ENCODE measurements around the gene LRRC42. TPM values are rescaled to one million over a fixed set of nuclear protein-coding genes. Genes with fewer than 3 reads are reported as not detected.

LRRC42 gene, protein sequence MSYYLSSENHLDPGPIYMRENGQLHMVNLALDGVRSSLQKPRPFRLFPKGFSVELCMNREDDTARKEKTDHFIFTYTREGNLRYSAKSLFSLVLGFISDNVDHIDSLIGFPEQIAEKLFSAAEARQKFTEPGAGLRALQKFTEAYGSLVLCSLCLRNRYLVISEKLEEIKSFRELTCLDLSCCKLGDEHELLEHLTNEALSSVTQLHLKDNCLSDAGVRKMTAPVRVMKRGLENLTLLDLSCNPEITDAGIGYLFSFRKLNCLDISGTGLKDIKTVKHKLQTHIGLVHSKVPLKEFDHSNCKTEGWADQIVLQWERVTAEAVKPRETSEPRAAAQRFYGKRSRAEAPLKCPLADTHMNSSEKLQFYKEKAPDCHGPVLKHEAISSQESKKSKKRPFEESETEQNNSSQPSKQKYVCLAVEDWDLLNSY
- 10 to 100 TPM; 20.6 to 34.4 (median 23.3) TPM for polyA plus RNA-seq (ENCODE audit: insufficient read length in 10 of 10)
- long read RNA-seq, donor 1, partial matches to known transcripts: 6 of 13 reads
- long read RNA-seq, donor 1, other reads (novel, unspliced or antisense): 0 of 13 reads
- long read RNA-seq, donor 2, transcript LRRC42-205 (3 exons, 611 nt): major isoform, 7 of 12 reads
- long read RNA-seq, donor 2, transcript LRRC42-203 (9 exons, 2,037 nt): minor isoform, 5 of 12 reads
- long read RNA-seq, donor 2, partial matches to known transcripts: 0 of 12 reads
- long read RNA-seq, donor 2, other reads (novel, unspliced or antisense): 0 of 12 reads
- long read RNA-seq, donor 3: 0 reads
- long read RNA-seq, donor 4, partial matches to known transcripts: 0 of 5 reads
- long read RNA-seq, donor 4, other reads (novel, unspliced or antisense): 0 of 5 reads
- long read RNA-seq, donor 5, transcript LRRC42-203 (9 exons, 2,037 nt): major isoform, 5 of 10 reads
- long read RNA-seq, donor 5, partial matches to known transcripts: 0 of 10 reads
- long read RNA-seq, donor 5, other reads (novel, unspliced or antisense): 0 of 10 reads
- long read RNA-seq, donor 6, transcript LRRC42-205 (3 exons, 611 nt): major isoform, 6 of 14 reads
- long read RNA-seq, donor 6, partial matches to known transcripts: 7 of 14 reads
- long read RNA-seq, donor 6, other reads (novel, unspliced or antisense): 0 of 14 reads
- long read RNA-seq, donor 7, transcript LRRC42-205 (3 exons, 611 nt): major isoform, 9 of 15 reads
- long read RNA-seq, donor 7, partial matches to known transcripts: 0 of 15 reads
- long read RNA-seq, donor 7, other reads (novel, unspliced or antisense): 0 of 15 reads
- long read RNA-seq, donor 8, transcript LRRC42-205 (3 exons, 611 nt): major isoform, 6 of 13 reads
- long read RNA-seq, donor 8, partial matches to known transcripts: 5 of 13 reads
- long read RNA-seq, donor 8, other reads (novel, unspliced or antisense): 0 of 13 reads
- long read RNA-seq, donor 9, partial matches to known transcripts: 0 of 3 reads
- long read RNA-seq, donor 9, other reads (novel, unspliced or antisense): 0 of 3 reads

DNA sequence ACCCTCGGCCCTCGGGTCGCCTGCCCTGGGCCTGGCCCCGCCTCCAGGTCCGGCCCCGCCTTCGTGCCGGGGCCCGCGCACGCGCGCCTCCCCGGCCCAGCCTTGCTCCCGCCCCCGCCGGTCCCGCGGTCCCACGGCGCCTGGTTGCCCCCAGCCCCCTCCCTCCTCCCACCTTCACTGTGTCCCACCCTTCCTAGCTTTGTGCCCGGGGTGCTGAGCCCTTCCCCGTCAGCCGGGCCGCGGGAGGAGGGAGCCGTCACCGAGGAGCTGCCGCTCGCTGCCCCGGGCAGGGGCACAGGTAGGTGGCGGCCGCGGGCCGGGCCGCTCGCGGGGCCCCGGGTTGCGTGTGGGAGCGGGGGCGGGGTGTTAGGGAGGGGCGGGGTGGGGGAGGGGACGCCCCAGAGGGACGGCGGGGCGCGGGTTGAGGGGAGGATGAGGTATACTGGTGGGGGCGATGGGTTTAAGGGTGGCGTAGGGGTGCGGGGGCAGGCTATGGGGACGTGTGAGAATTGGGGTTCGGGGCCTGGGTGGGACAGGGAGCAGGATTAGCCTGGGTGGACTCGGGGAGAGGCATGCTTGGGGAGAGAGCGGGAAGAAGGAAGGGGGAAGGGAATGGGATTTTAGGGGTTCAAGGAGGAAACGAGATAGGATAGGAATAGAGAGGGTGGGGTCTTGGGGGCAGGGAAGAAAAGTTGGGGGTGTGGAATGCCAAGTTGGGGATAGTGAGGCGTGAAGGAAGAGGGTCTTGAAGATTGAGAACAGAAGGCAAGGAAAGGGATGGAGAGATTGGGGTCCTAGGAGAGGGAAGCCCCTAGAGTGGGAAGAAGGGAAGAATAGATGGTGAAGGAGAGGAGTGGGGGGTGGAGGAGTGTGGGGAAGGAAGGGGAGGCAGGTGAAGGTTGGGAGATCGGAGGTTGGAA lies at the start of gene LRRC42:
Gene LRRC42, plus strand, starts transcription at position 99 of the 920 bp plus-strand sequence. CDS start 5,650 bp downstream, outside the sequence.
- DNase-seq: peak in 2 of 3 donors; percentile 93 to 97

DNA sequence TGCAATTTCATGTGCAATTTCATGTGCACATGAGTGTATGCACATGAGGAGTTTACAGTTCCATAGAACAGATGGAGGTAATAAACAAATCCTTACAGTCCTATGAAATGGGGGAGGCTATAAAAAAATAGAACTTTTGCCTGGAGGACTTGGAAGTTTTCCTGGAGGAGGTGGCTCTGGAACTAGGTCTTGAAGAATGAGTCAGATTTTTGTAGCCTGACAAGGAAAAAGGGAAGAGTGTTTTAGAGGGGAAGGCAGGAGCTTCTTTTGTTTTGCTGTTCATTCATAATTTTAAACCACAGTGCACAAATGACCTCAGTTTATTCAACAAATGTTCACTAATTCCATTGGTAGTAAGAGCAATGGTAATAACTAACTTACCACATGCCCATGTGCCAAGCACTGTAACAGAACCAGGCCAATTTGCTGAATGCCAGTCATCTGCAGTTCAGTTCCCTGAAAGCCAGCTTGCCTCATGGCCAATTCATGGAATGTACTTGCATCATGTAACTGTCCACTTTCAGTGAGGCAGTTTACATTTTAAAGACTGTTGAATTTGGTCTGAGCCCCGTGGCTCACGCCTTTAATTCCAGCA lies 49.4 kb upstream of the LRRC42 start:
- DNase-seq: peak; percentile 52 to 75 (median 71)

DNA sequence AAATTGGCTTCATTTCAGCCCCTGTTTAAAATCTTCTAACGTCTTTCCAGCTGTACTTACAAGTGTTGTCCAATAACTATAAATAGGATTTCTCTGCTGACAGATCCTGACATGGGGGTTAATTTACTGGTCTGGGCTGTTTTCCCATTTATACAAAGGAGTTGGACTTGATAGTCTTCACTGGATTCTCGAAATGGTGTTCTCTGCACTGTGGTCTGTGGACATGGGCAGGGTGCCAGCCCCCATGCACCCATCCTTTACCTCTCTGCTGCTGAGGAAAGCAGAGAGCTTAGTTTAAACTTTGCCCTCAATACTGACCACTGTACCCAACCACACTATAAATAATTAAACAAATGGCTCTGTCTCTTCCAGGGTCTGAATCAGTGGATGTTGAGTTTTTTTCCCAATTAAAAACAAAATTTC lies 46.9 kb upstream of the LRRC42 start:
- peak; percentile 38 to 67 (median 62) for DNase-seq

DNA sequence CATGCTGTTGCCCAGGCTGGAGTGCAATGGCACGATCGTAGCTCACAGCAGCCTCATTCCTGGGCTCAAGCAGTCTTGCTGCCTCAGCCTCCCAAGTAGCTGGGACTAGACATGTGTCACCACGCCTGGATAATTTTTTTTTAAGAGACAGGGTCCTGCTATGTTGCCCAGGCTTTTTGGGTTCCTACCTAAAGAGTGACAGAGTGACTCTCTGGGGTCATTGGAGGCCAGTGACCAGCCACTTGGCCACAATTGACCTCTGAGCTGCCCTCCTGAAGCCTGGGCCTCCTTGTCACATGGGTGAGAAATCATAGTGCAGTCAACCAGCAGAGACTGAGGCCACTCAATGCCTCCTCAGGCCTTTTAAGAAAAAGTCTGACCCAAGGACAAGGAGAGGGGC lies 46.4 kb upstream of the LRRC42 start:
- DNase-seq: no peak

DNA sequence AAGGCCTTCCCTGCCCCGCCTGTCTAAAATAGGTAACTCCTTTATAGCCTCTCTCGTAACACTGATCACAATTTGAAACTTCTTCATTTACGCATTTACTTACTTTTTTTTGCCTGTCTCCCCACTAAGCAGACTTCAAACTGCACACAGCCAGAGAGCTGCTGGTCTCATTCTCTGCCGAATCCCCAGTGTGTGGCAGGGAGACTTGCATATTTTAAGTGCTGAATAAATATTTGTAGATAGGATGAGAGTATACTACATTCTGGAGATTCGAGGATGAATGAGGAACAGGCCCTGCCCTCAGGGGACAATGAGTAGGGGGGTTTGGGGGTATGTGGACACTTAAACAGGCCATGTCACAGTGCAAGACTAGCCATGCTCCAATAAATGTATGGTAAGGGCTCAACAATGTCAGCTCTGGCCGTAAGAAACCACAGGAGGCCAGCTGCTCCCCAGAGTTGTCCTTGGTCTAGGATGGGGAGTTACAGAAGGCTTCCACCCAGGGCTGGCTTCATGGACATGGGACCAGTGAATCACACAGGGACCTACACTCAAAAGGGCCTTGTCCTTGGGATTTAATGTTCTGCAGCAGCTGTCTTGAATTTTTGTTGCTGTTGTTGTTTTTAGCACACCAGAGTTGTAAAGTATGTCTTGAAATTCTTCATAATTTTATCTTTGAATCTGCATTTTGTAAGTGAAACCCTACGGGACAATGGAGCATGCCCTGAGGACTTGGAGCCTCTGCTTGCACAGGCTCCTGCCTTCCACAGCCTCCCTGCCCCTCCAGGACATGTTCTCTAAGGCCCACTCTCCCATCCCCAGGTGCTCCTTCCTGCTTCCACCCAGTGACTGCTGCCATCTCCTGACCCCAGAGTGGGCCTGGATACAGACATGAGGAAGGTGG lies 43.7 kb upstream of the LRRC42 start:
- no peak for DNase-seq

DNA sequence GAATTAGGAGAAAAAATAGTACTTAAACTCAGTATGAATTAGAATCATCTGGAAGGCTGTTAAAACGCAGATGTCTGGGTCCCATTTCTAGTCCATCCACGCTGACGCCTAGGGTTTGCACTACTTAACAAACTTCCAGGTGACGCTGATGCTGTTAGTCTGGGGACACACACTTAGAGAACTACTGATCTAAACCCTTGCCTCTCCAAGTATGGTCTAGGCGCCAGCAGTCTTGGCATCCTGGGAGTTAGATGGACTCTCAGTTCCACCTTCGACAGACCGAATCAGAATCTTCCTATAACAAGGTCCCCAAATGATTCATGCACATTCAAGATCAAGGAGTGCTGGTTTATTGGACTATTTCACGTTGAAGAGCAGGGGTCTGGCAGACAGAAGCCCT lies 40.6 kb upstream of the LRRC42 start:
- DNase-seq: no peak

DNA sequence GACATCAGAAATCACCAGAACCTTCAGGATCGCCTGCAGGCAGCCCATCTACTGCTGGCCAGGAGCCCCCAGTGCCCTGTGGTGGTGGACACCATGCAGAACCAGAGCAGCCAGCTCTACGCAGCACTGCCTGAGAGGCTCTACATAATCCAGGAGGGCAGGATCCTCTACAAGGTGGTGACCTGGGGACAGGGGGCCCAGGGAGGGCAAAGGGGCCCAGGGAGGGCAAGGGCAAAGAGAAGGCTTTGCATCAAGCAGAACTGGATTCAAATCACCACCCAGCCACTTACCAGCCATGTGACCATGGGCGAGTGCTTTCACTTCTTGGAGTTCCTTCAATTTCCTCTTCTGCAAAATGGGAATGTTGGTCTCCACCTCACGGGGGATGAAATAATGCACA lies 40.0 kb upstream of the LRRC42 start:
- DNase-seq: no peak

DNA sequence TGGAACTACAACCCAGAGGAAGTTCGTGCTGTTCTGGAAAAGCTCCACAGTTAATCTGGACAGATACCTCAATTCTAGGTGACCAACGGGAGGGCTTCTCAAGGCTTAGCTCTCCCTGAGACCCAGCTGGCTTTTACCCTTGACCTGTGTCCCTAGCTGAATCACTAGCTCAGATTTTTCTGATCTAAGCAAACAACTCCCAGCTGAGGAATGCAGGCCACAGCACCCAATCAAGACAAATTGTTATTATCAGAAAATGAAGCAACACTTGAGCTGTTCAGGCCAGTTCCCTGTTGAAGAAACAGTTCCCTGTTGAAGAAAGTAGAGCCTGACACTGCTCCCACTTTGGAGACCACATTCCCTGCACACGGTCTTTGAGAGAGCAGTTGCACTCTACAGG lies 36.2 kb upstream of the LRRC42 start:
- DNase-seq: no peak

DNA sequence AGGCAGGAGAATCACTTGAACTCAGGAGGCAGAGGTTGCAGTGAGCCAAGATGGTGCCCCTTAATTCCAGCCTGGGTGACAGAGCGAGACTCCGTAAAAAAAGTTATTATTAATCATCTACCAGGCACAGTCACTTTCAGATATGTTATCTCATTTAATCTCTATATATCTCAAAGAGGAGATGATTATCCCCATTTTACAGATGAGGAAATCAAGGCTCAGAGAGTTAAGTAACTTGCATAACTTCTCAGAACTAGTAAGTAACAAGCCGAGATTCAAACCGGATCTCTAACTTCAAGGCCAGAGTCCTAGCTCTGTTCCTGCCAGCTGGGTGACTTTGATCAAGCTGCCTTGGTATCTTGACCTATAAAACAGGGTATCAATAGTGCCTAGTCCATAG lies 34.7 kb upstream of the LRRC42 start:
- DNase-seq: no peak

DNA sequence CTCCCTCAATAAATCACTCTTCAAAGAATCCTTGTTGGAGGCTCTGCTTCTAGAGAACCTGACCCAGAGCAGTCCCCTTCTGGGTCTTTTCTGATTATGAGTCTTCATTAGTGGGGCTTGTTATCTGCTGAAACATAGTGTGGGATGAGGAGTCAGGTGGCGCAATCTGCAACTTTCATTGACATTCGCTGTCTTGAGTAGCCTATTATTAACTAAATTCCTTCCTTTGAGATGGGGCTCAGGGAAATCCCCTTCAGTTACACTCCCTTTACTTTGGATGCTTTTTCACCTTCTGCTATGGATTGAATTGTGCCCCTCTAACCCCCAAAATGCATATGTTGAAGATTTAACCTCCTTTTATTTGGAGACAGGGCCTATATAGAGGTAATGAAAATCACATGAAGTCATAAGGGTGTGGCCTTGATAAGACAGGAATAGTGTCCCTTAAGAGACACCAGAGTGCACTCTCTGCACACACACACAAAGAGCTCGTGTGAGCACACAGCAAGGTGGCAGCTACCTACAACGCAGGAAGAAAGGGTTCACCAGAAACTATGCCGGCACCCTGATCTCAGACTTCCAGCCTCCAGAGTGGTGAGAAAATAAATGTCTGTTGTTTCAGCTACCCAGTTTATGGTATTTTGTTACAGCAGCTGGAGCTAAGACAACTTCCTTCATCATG lies 32.7 kb upstream of the LRRC42 start:
- no peak for DNase-seq

DNA sequence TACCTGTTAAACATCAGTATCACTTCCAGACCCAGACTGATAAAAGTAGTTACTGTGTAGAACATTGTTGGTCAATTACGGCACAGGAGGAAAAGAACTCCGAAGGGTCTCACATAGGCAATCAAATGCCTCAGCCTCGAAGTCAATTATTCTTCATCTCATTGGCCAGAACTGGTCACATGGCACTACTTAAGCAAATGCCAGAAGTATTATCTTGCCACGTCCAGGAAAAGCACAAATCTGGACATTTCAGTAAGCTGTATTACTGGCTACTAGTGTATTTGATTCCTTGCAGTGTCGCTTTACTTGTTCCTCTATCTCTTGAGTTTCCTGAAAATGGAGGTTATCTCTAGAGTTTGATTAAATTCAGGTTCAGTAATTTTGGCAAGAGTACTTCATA lies 27.8 kb upstream of the LRRC42 start:
- DNase-seq: no peak

DNA sequence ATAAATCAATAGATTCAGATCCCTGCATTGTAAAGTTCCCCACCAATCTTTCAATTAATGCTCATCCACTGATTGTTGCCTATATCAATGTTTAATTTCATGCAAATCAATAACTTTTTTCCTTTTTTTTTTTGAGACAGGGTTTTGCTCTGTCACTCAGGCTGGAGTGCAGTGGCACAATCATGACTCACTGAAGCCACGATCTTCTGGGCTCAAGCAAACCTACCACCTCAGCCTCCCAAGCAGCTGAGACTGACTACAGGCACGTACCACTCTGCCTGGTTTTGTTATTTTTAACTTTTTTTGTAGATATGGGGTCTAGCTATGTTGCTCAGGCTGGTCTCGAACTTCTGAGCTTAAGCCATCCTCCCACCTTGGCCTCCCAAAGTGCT lies 26.5 kb upstream of the LRRC42 start:
- DNase-seq: no peak

DNA sequence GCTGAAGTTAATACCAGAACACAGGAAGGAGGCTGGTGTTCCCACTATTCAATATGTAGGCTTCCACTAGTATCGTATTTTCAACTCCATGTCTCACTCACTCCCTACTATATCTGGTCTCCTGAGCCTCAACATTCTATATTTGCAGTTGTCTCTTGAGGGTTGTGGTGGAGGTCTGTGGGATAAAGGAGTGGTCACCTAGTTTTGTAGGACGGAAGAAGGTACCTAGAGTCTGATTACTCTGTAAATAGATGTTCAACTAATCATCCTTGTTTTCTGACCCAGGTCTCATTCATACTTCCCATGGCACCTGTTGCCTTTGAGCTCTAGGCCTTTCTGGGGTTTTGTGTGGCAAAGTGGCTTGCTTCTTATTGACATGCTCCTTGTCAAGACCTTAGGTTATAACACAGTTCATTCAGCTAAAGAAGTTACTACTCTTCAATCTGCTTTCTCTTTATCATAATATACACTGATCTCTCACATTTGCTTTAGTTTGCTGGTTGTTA lies 18.7 kb upstream of the LRRC42 start:
- no peak for DNase-seq

DNA sequence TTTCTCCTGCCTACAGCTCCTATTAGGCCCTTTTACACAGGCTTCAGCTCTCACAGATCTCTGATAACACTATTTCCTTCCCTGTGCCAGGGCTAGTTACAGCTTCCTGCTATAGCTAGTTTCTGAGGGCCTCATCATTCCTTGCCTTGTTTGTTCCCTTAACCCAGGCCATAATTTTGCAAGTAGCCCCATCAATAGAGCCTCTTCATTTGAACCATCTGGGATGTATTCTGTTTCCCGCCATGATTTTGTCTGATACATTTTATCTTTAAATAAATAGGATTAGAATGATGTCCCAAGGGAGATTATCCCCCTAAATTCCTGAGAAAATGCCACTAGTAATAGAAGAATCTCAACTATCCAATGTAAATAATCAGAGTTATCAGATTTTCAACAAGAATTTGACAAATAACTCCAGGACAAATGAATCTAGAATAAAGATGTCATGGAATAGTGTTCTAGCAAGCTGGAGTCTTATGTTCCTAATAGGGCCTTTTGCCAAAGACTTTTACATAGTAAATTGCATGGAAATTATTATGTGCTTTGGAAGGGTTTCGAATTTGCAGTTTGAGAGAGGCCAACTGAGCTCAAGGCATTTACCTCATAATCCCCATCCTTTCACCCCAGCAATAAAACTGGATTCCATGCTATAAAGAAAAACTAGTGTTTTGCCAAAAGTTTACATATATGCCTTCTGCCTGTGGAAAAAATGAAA lies 16.7 kb upstream of the LRRC42 start:
- peak in 1 of 3 donors; percentile 23 for DNase-seq

DNA sequence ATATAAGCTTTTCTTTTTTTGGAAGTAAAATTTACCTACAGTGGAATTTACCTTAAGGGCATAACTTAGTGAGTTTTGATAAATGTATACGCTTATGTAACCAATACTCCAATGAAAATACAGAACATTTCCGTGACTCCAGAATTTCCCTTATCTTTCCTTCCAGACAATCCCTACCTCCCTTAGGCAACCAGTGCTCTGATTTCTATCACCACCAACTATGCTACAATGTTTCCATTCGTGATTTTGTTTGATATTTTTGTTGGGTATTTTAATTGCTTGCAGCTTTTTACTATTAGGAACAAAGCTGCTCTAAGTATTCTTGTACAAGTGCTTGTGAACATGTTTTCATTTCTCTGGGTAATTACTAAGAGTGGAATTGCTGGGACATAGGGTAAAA lies 15.2 kb upstream of the LRRC42 start:
- no peak for DNase-seq

DNA sequence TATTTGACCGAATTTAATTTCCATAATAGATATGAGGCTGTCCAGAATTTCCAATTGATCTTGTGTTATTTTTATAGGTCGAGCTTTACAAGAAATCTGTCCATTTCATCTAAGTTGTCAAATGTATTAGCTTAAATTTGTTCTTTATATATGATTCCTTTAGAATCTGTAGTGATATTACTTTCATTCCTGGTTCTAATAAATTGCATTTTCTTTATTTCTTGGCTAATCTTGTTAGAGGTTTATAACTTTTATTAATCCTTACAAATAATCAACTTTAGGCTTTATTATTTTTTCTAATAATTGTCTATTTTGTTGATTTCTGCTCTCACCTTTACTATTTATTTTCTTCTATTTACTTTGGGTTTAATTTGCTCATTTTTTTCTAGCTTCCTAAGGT lies 14.6 kb upstream of the LRRC42 start:
- DNase-seq: no peak

DNA sequence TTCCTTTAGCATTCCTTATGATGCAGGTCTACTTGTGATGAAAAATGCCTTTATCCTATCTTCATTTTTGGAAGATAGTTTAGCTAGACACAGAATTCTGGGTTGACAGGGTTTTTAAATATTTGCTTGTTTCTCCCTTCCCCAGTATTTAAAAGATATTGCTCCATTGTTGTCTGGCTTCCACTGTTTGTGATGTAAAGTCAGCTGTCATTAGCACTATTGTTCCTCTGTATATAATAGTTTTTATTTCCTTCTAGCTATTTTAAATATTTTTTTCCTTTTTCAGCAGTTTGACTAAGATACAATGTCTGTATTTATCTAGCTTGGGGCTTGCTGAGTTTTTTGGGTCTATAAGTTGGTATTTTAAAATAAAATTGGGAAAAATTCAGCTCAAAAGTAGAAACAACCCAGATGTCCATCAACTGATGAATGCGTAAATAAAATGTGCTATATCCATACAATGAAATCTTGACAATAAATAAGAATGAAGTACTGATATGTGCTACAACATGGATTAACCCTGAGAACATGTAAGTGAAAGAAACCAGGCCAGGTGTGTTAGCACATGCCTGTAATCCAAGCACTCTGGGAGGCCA lies 11.9 kb upstream of the LRRC42 start:
- DNase-seq: no peak

Measured in muscle of back (tissue), 13 donors.